SIG-M5 treated with dmso at 0.1 percent for 504 hours (cell line): Measurements from ENCODE around the gene ITPK1.

Source experiments
- DNase-seq: peaks from one replicate; lab custom pipeline; 2025; ENCODE audit not compliant: unreplicated experiment; lab: John Stamatoyannopoulos, UW

ITPK1 gene

GRCh38 chr14:92942576-92942975 lies 173.1 kb downstream of the ITPK1 start:
- DNase-seq = no peak

GRCh38 chr14:92942136-92942535 lies 173.6 kb downstream of the ITPK1 start:
- DNase-seq = no peak

GRCh38 chr14:92941531-92941930 lies 174.2 kb downstream of the ITPK1 start:
- no peak for DNase-seq

- DNase-seq = no peak
Measured at GRCh38 chr14:92940543-92940942, 175.2 kb downstream of the ITPK1 start.

GRCh38 chr14:92939699-92940098 lies 176.0 kb downstream of the ITPK1 start:
- no peak for DNase-seq

- no peak for DNase-seq
Measured at GRCh38 chr14:92938890-92939671, 176.6 kb downstream of the ITPK1 start.

GRCh38 chr14:92938235-92938875 lies 177.4 kb downstream of the ITPK1 start:
- DNase-seq = no peak

- no peak for DNase-seq
Measured at GRCh38 chr14:92937051-92937937, 178.4 kb downstream of the ITPK1 start.

GRCh38 chr14:92936085-92936484 lies 179.6 kb downstream of the ITPK1 start:
- DNase-seq = no peak

- DNase-seq = no peak
Measured at GRCh38 chr14:92935446-92935845, 180.3 kb downstream of the ITPK1 start.

GRCh38 chr14:92934196-92935085 lies 181.3 kb downstream of the ITPK1 start:
- no peak for DNase-seq

- DNase-seq = no peak
Measured at GRCh38 chr14:92933481-92933880, 182.2 kb downstream of the ITPK1 start.

- DNase-seq = no peak
Measured at GRCh38 chr14:92932448-92933395, 183.0 kb downstream of the ITPK1 start.

- no peak for DNase-seq
Measured at GRCh38 chr14:92931681-92932447, 183.9 kb downstream of the ITPK1 start.

GRCh38 chr14:92930737-92931602 lies 184.8 kb downstream of the ITPK1 start:
- no peak for DNase-seq

GRCh38 chr14:92929689-92930608 lies 185.8 kb downstream of the ITPK1 start:
- DNase-seq = no peak
